RKO (cell line): ENCODE data around the gene COQ2.
"Not testable (repeated sequence)": the region's sequence is repeated elsewhere in the genome, so short reads cannot be mapped to it uniquely, and the experiment has no call there.

Source experiments
- DNase-seq: peaks from one replicate; pipeline ENCODE4 v3.0.0-alpha.2; 2016; ENCODE audit warnings: low spot score

The COQ2 gene

GRCh38 chr4:83284193-83285054, at the start of gene COQ2:
Gene COQ2 (minus strand): TSS chr4:83284798. CDS start chr4:83284764, 34 bp downstream.
- DNase-seq = peak; percentile 93

- no peak for DNase-seq
Measured at GRCh38 chr4:83331956-83332355, 47.4 kb upstream of the COQ2 start.

- DNase-seq = no peak
Measured at GRCh38 chr4:83329521-83330110, 45.0 kb upstream of the COQ2 start.

GRCh38 chr4:83328521-83329187, 44.1 kb upstream of the COQ2 start:
- no peak for DNase-seq

- DNase-seq = no peak
Measured at GRCh38 chr4:83326546-83326945, 41.9 kb upstream of the COQ2 start.

- not testable (repeated sequence) for DNase-seq
Measured at GRCh38 chr4:83325306-83325705, 40.7 kb upstream of the COQ2 start.

- DNase-seq = no peak
Measured at GRCh38 chr4:83323136-83323535, 38.5 kb upstream of the COQ2 start.

- peak; percentile 65 for DNase-seq
Measured at GRCh38 chr4:83320548-83320947, 36.0 kb upstream of the COQ2 start.

- DNase-seq = no peak
Measured at GRCh38 chr4:83318666-83319065, 34.1 kb upstream of the COQ2 start.

GRCh38 chr4:83317671-83318070, 33.1 kb upstream of the COQ2 start:
- DNase-seq = no peak

GRCh38 chr4:83316459-83317165, 32.0 kb upstream of the COQ2 start:
- DNase-seq = peak; percentile 60

GRCh38 chr4:83315341-83315870, 30.8 kb upstream of the COQ2 start:
- DNase-seq = no peak

- no peak for DNase-seq
Measured at GRCh38 chr4:83308672-83309071, 24.1 kb upstream of the COQ2 start.

- no peak for DNase-seq
Measured at GRCh38 chr4:83307920-83308319, 23.3 kb upstream of the COQ2 start.

- DNase-seq = no peak
Measured at GRCh38 chr4:83305187-83305586, 20.6 kb upstream of the COQ2 start.

- DNase-seq = no peak
Measured at GRCh38 chr4:83297548-83298260, 13.1 kb upstream of the COQ2 start.

GRCh38 chr4:83293305-83294046, 8.9 kb upstream of the COQ2 start:
- DNase-seq = no peak

- DNase-seq = not testable (repeated sequence)
Measured at GRCh38 chr4:83290059-83290774, 5.6 kb upstream of the COQ2 start.

GRCh38 chr4:83288381-83288780, 3.8 kb upstream of the COQ2 start:
- DNase-seq = not testable (repeated sequence)

GRCh38 chr4:83285055-83285407, 433 bp upstream of the COQ2 start:
- peak; percentile 58 for DNase-seq
